Kidney (tissue), 14 donors: ENCODE data around the gene ALPP. TPM values are rescaled to one million over a fixed set of nuclear protein-coding genes. Genes with fewer than 3 reads are reported as not detected.

Experiments used
- DNase-seq, 5 donors: peaks; one replicate each; pipeline ENCODE4 v3.0.0-alpha.2; 2013 to 2020
- FAIRE-seq: peaks from 2 replicates; lab custom pipeline; 2012; peaks lifted over from hg19 to GRCh38; lab: Jason Lieb, UNC
- H3K27ac ChIP-seq, 2 donors: one replicate each; pipeline ENCODE4 v1.7.0; 2013; ENCODE audit warnings: low read depth in 2 of 2, low read length in 2 of 2, inconsistent platforms in 1 of 2
- H3K27me3 ChIP-seq: one replicate; pipeline ENCODE4 v1.7.1; 2013; ENCODE audit warnings: low read length, inconsistent platforms; ENCODE audit not compliant: control insufficient read depth, insufficient read depth
- H3K36me3 ChIP-seq, 3 donors: one replicate each; pipeline versions ENCODE4 v1.7.0 to v1.7.1; 2013; ENCODE audit warnings: low read length in 3 of 3, control low read depth in 1 of 3, inconsistent platforms in 1 of 3; ENCODE audit not compliant: insufficient read depth in 3 of 3, control insufficient read depth in 2 of 3
- H3K4me1 ChIP-seq, 3 donors: one replicate each; pipeline versions ENCODE4 v1.7.0 to v1.7.1; 2013; ENCODE audit warnings: low read length in 3 of 3, inconsistent platforms in 1 of 3, low read depth in 1 of 3; ENCODE audit not compliant: control insufficient read depth in 2 of 3, insufficient read depth in 2 of 3
- H3K4me3 ChIP-seq, 3 donors: one replicate each; pipeline versions ENCODE4 v1.7.0 to v1.8.1; 2013; ENCODE audit warnings: low read length in 3 of 3, control low read depth in 1 of 3, inconsistent platforms in 1 of 3
- H3K9ac ChIP-seq, 3 donors: one replicate each; pipeline versions ENCODE4 v1.7.0 to v1.7.1; 2013; ENCODE audit warnings: low read length in 3 of 3, control low read depth in 1 of 3, inconsistent platforms in 1 of 3
- H3K9me3 ChIP-seq, 3 donors: one replicate each; pipeline versions ENCODE4 v1.7.0 to v1.7.1; 2013; ENCODE audit warnings: low read length in 3 of 3, control low read depth in 1 of 3, inconsistent platforms in 1 of 3; ENCODE audit not compliant: control insufficient read depth in 2 of 3, insufficient read depth in 1 of 3
- CTCF ChIP-seq: IDR thresholded peaks from 3 replicates; pipeline ENCODE4 v1.5.1; 2012; ENCODE audit warnings: mild to moderate bottlenecking, moderate library complexity, borderline replicate concordance; ENCODE audit not compliant: insufficient read depth; ENCODE audit errors: extremely low read depth
- intact Hi-C: fragments of 100-400 bp; cut with DNase I; formaldehyde crosslinking; loops from one replicate; pipeline ENCODE4 v1.11.1; 2022
- polyA plus RNA-seq: library from polyadenylated mRNA; stranded (reverse); fragments of 350-450 nt; fragmentation: Illumina TruSeq; extraction: RNeasy Lipid Tissue Mini Kit (QIAGEN cat#74804); gene quantifications from one replicate; pipeline ENCODE4 v1.2.3, GENCODE V29; 2014; ENCODE audit warnings: low read depth, low replicate concordance; ENCODE audit not compliant: insufficient read depth
- total RNA-seq: library from RNA; stranded (reverse); fragmentation: NEBNext Ultra II Directional; extraction: Animal tissue kit (Norgen Biotek cat#: 25700); gene quantifications from one replicate; pipeline ENCODE4 v1.2.1, GENCODE V29; 2021
- donor health status: control.
- donor health status: control.
- donor health status: control.
- donor health status: control.
- donor health status: control.
- donor health status: DM: yes; HTN: yes; CAD: no.
- donor health status: Normal renal cell carcinoma (clear cell type).

Gene ALPP
- total and polyA plus RNA-seq, 2 donors from 2014 or later = not detected

GRCh38 chr2:232351686-232352510 lies 26.7 kb upstream of the ALPP start:
- intact Hi-C loops = no loop called here
- FAIRE-seq = no peak
- H3K4me3 ChIP-seq = no peak overlapping the region

GRCh38 chr2:232352511-232353091 lies 25.9 kb upstream of the ALPP start:
- no peak for FAIRE-seq

More at GRCh38 chr2:232351686-232352510, 26.7 kb upstream of the ALPP start:
- Histone ChIP-seq H3K27ac (no peak overlapping the region), H3K27me3 (peaks cover 25% of the 10 kb centered on the region), H3K36me3 (no peaks in the 10 kb centered on the region), H3K9ac (no peak overlapping the region), H3K4me1 (peaks cover 0 to 4% (median 0%) of the 10 kb centered on the region in 3 donors), H3K9me3 (no peaks in the 10 kb centered on the region)
- DNase-seq = no peak
- no peak for TF ChIP-seq CTCF

GRCh38 chr2:232353096-232353495 lies 25.5 kb upstream of the ALPP start:
- Histone ChIP-seq H3K9me3 (no peaks in the 10 kb centered on the region), H3K4me1 (peaks cover 0 to 4% (median 0%) of the 10 kb centered on the region in 3 donors), H3K27me3 (peaks cover 25% of the 10 kb centered on the region), H3K36me3 (no peaks in the 10 kb centered on the region), H3K27ac (no peak overlapping the region), H3K4me3 (no peak overlapping the region), H3K9ac (no peak overlapping the region)
- DNase-seq = peak in 1 of 5 donors; percentile 61
- TF ChIP-seq CTCF = no peak
- no peak for FAIRE-seq
- intact Hi-C loops = no loop called here

More at GRCh38 chr2:232352511-232353091, 25.9 kb upstream of the ALPP start:
- TF ChIP-seq CTCF = no peak
- H3K9me3 ChIP-seq = no peaks in the 10 kb centered on the region
- no peak overlapping the region for H3K27ac ChIP-seq
- intact Hi-C loops = no loop called here
- no peak overlapping the region for H3K9ac ChIP-seq
- peaks cover 25% of the 10 kb centered on the region for H3K27me3 ChIP-seq
- H3K36me3 ChIP-seq = no peaks in the 10 kb centered on the region
- DNase-seq = peak in 1 of 5 donors; percentile 54
- H3K4me1 ChIP-seq = peaks cover 0 to 4% (median 0%) of the 10 kb centered on the region in 3 donors
- H3K4me3 ChIP-seq = no peak overlapping the region
